Neural cell (in vitro differentiated cells): Measurements from ENCODE around the gene PAK5. TPM values are rescaled to one million over a fixed set of nuclear protein-coding genes. Genes with fewer than 3 reads are reported as not detected.

Source experiments
- H2AFZ ChIP-seq: fragments of 200-600, 300-800 bp; sonication (generic), shearing (Covaris generic); 2 replicates; pipeline ENCODE4 v1.6.0; 2014; ENCODE audit warnings: low read depth, mild to moderate bottlenecking, antibody characterized with exemption, low read length, moderate library complexity
- H3F3A ChIP-seq: fragments of 200-600 bp; shearing (Covaris generic); 2 replicates; pipeline ENCODE4 v1.6.1; 2016; ENCODE audit warnings: mild to moderate bottlenecking, moderate library complexity, mixed read lengths, antibody characterized with exemption, low read length; ENCODE audit not compliant: insufficient read depth, poor library complexity, severe bottlenecking
- H3K27ac ChIP-seq: fragments of 200-600, 300-800 bp; sonication (generic), shearing (Covaris generic); 2 replicates; pipeline ENCODE4 v1.5.1; 2014; ENCODE audit warnings: mild to moderate bottlenecking, low read length, moderate library complexity
- H3K27me3 ChIP-seq: fragments of 300-800, 200-600 bp; sonication (generic), shearing (Covaris generic); 2 replicates; pipeline ENCODE4 v1.6.0; 2014; ENCODE audit warnings: mild to moderate bottlenecking, low read depth, low read length, moderate library complexity; ENCODE audit not compliant: insufficient read depth
- H3K36me3 ChIP-seq: fragments of 300-800, 200-600 bp; sonication (generic), shearing (Covaris generic); 2 replicates; pipeline ENCODE4 v1.5.1; 2014; ENCODE audit warnings: mild to moderate bottlenecking, antibody characterized with exemption, low read length, moderate library complexity; ENCODE audit not compliant: insufficient read depth
- H3K4me2 ChIP-seq: fragments of 300-800, 200-600 bp; sonication (generic), shearing (Covaris generic); 2 replicates; pipeline ENCODE4 v1.6.0; 2014; ENCODE audit warnings: mild to moderate bottlenecking, low read length
- H3K4me3 ChIP-seq: fragments of 300-800, 200-600 bp; sonication (generic), shearing (Covaris generic); 2 replicates; pipeline ENCODE4 v1.5.1; 2014; ENCODE audit warnings: mild to moderate bottlenecking, low read length, moderate library complexity
- H3K79me2 ChIP-seq: fragments of 200-600 bp; shearing (Covaris generic); replicated peaks from 2 replicates; pipeline ENCODE4 v1.6.0; 2014; ENCODE audit warnings: mild to moderate bottlenecking, low read length, moderate library complexity; ENCODE audit not compliant: insufficient read depth
- H3K9ac ChIP-seq: fragments of 300-800, 200-600 bp; sonication (generic), shearing (Covaris generic); 2 replicates; pipeline ENCODE4 v1.6.1; 2016; ENCODE audit warnings: mild to moderate bottlenecking, low read length, mixed read lengths
- H3K9me2 ChIP-seq: fragments of 200-600 bp; shearing (Covaris generic); 2 replicates; pipeline ENCODE4 v1.6.1; 2016; ENCODE audit warnings: mild to moderate bottlenecking, low read length, mixed read lengths; ENCODE audit not compliant: insufficient read depth
- H3K9me3 ChIP-seq: fragments of 200-600, 300-800 bp; sonication (generic), shearing (Covaris generic); 2 replicates; pipeline ENCODE4 v1.6.1; 2016; ENCODE audit warnings: mild to moderate bottlenecking, mixed run types, low read length, moderate library complexity, mixed read lengths
- H4K20me1 ChIP-seq: fragments of 200-600 bp; shearing (Covaris generic); 2 replicates; pipeline ENCODE4 v1.6.1; 2016; ENCODE audit warnings: mild to moderate bottlenecking, mixed run types; ENCODE audit not compliant: insufficient read depth
- EP300 ChIP-seq: fragments of 450-650 bp; conservative IDR thresholded peaks from 2 replicates; pipeline ENCODE4 v1.6.1; 2014; ENCODE audit warnings: antibody characterized with exemption, mild to moderate bottlenecking, moderate library complexity; ENCODE audit not compliant: poor library complexity, severe bottlenecking
- EZH2 ChIP-seq: fragments of 200-600, 300-800 bp; shearing (Covaris generic), sonication (generic); IDR thresholded peaks from 2 replicates; pipeline ENCODE4 v1.6.1; 2014; ENCODE audit warnings: antibody characterized with exemption, low read length, borderline replicate concordance, mild to moderate bottlenecking; ENCODE audit not compliant: insufficient read depth, poor library complexity, severe bottlenecking
- MXI1 ChIP-seq: fragments of 450-650 bp; conservative IDR thresholded peaks from 2 replicates; pipeline ENCODE4 v1.6.1; 2014; ENCODE audit warnings: antibody characterized with exemption, mild to moderate bottlenecking; ENCODE audit not compliant: poor library complexity, severe bottlenecking
- POLR2AphosphoS5 ChIP-seq: IDR thresholded peaks from 2 replicates; pipeline ENCODE4 v1.6.1; 2012
- RAD21 ChIP-seq: fragments of 450-650 bp; conservative IDR thresholded peaks from 2 replicates; pipeline ENCODE4 v1.6.1; 2014; ENCODE audit warnings: antibody characterized with exemption, mild to moderate bottlenecking, moderate library complexity
- SMC3 ChIP-seq: fragments of 450-650 bp; conservative IDR thresholded peaks from 2 replicates; pipeline ENCODE4 v1.6.1; 2014; ENCODE audit warnings: antibody characterized with exemption, mild to moderate bottlenecking, moderate library complexity; ENCODE audit not compliant: poor library complexity
- TAF1 ChIP-seq: IDR thresholded peaks from 2 replicates; pipeline ENCODE4 v1.6.1; 2012; ENCODE audit warnings: low read depth
- polyA plus RNA-seq: library from polyadenylated mRNA; depleted of rRNA; stranded (reverse); fragments of >200 nt; gene quantifications from 2 replicates; pipeline ENCODE4 v1.2.3, GENCODE V29; 2014
- TF ChIP-seq, protein P1 (sequence below): fragments of 450-650 bp; IDR thresholded peaks from 2 replicates; pipeline ENCODE4 v1.5.1; 2014; ENCODE audit warnings: antibody characterized with exemption, mild to moderate bottlenecking, moderate library complexity; ENCODE audit not compliant: poor library complexity, severe bottlenecking
- TF ChIP-seq, protein P2 (sequence below): IDR thresholded peaks from 2 replicates; pipeline ENCODE4 v1.6.1; 2012; ENCODE audit warnings: borderline replicate concordance

Gene PAK5
- polyA plus RNA-seq, 1 donor from 2014 or later: 48.3 TPM

DNA sequence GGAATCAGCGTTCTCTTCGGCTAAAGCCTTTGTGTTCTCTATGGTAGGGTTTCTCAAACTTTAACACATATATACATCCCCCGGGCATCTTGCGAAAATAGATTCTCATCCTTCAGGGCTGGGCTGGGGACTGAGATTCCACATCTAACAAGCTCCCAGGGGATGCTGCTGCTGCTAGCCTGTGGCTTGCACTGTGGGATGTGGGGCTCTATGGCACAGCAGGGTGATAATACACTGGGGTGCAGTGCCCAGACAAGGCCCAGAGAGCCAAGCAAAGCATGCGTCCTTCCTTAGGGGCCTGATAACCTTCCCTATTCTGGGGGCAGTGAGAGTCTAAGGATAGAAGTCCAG, 222.4 kb downstream of the PAK5 start:
- no peaks in the 10 kb centered on the region for H3K79me2 ChIP-seq
- no peak overlapping the region for H3K4me2 ChIP-seq
- no peaks in the 10 kb centered on the region for H3K9me2 ChIP-seq
- no peak overlapping the region for H3K4me3 ChIP-seq
- no peaks in the 10 kb centered on the region for H3K36me3 ChIP-seq
- no peak overlapping the region for H3K9ac ChIP-seq
- no peaks in the 10 kb centered on the region for H3K27me3 ChIP-seq
- H3K9me3 ChIP-seq: peaks cover 3% of the 10 kb centered on the region
- H4K20me1 ChIP-seq: no peaks in the 10 kb centered on the region
- no peak overlapping the region for H2AFZ ChIP-seq
- no peak for TF ChIP-seq TAF1
- TF ChIP-seq, protein P1, sequence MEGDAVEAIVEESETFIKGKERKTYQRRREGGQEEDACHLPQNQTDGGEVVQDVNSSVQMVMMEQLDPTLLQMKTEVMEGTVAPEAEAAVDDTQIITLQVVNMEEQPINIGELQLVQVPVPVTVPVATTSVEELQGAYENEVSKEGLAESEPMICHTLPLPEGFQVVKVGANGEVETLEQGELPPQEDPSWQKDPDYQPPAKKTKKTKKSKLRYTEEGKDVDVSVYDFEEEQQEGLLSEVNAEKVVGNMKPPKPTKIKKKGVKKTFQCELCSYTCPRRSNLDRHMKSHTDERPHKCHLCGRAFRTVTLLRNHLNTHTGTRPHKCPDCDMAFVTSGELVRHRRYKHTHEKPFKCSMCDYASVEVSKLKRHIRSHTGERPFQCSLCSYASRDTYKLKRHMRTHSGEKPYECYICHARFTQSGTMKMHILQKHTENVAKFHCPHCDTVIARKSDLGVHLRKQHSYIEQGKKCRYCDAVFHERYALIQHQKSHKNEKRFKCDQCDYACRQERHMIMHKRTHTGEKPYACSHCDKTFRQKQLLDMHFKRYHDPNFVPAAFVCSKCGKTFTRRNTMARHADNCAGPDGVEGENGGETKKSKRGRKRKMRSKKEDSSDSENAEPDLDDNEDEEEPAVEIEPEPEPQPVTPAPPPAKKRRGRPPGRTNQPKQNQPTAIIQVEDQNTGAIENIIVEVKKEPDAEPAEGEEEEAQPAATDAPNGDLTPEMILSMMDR: no peak
- TF ChIP-seq EP300: no peak
- no peak for TF ChIP-seq SMC3
- no peak for TF ChIP-seq MXI1
- no peak for TF ChIP-seq POLR2AphosphoS5
- TF ChIP-seq, protein P2, sequence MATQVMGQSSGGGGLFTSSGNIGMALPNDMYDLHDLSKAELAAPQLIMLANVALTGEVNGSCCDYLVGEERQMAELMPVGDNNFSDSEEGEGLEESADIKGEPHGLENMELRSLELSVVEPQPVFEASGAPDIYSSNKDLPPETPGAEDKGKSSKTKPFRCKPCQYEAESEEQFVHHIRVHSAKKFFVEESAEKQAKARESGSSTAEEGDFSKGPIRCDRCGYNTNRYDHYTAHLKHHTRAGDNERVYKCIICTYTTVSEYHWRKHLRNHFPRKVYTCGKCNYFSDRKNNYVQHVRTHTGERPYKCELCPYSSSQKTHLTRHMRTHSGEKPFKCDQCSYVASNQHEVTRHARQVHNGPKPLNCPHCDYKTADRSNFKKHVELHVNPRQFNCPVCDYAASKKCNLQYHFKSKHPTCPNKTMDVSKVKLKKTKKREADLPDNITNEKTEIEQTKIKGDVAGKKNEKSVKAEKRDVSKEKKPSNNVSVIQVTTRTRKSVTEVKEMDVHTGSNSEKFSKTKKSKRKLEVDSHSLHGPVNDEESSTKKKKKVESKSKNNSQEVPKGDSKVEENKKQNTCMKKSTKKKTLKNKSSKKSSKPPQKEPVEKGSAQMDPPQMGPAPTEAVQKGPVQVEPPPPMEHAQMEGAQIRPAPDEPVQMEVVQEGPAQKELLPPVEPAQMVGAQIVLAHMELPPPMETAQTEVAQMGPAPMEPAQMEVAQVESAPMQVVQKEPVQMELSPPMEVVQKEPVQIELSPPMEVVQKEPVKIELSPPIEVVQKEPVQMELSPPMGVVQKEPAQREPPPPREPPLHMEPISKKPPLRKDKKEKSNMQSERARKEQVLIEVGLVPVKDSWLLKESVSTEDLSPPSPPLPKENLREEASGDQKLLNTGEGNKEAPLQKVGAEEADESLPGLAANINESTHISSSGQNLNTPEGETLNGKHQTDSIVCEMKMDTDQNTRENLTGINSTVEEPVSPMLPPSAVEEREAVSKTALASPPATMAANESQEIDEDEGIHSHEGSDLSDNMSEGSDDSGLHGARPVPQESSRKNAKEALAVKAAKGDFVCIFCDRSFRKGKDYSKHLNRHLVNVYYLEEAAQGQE: no peak
- no peak for TF ChIP-seq EZH2
- no peak for TF ChIP-seq RAD21
- no peaks in the 10 kb centered on the region for H3F3A ChIP-seq
- H3K27ac ChIP-seq: no peak overlapping the region

DNA sequence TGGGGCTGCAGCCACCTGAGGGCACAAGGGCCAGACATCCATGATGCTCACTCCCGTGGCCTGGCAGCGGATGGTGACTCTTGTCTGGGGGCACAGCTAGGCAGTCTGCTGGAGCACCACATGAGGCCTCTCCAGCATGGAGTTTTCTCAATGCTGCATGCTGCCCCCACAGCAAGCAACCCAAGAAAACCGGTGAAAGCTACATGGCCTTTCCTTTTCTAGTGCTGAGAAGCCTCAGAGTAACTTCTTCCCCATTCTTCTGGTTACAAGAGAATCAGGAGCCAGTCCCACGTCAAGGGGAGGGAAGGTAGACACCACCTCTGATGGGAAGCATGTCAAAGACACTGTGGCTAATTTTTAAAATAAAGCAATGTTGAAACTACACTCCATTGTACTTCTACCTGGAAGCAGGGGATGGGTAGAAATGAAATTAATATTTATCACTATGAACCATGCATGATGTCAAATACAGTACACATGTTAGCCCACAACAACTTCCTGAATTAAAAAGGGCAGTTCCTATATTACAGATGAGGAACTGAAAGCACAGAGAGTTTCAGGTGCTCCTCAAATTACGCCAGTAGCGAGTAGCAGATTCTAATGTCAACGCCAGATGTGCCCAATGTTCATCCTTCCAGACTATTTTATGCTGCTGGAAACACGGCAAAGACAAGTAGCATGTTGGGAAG, 223.0 kb downstream of the PAK5 start:
- Histone ChIP-seq H3K36me3 (no peaks in the 10 kb centered on the region), H3K27ac (no peak overlapping the region), H3F3A (no peaks in the 10 kb centered on the region), H3K27me3 (no peaks in the 10 kb centered on the region), H3K9me2 (no peaks in the 10 kb centered on the region), H4K20me1 (no peaks in the 10 kb centered on the region), H3K4me2 (no peak overlapping the region), H3K9me3 (peaks cover 3% of the 10 kb centered on the region), H3K9ac (no peak overlapping the region), H2AFZ (no peak overlapping the region), H3K79me2 (no peaks in the 10 kb centered on the region), H3K4me3 (no peak overlapping the region)
- TF ChIP-seq SMC3 (no peak), MXI1 (no peak), EP300 (no peak), EZH2 (no peak), POLR2AphosphoS5 (no peak), TAF1 (no peak), RAD21 (no peak)
- TF ChIP-seq, protein P2: no peak
- TF ChIP-seq, protein P1: no peak
